H1 (cell line): Measurements from ENCODE around the gene OTOP3.

ENCODE experiments used
- FOSL1 ChIP-seq: IDR thresholded peaks from 2 replicates; pipeline ENCODE4 v1.6.1; 2011; ENCODE audit warnings: mild to moderate bottlenecking, low read depth, low read length, moderate library complexity; ENCODE audit not compliant: insufficient read depth
- GTF2F1 ChIP-seq: IDR thresholded peaks from 2 replicates; pipeline ENCODE4 v1.6.1; 2012; ENCODE audit warnings: low read depth, low read length, improper control_type of control experiment, borderline replicate concordance
- POLR2A ChIP-seq, 2 experiments: IDR thresholded peaks; 1 replicate in 1 of 2; 2 replicates in 1 of 2; pipeline ENCODE4 v1.6.1; 2011; ENCODE audit warnings: low read depth in 2 of 2, low read length in 2 of 2, mild to moderate bottlenecking in 2 of 2; ENCODE audit errors: control extremely low read depth in 1 of 2
- TF ChIP-seq, protein P1 (sequence below), 3 experiments: IDR thresholded peaks; 1 replicate in 2 of 3; 2 replicates in 1 of 3; pipeline versions ENCODE4 v1.5.1 to v1.6.1; 2011; ENCODE audit warnings: low read length in 3 of 3, mild to moderate bottlenecking in 3 of 3, inconsistent platforms in 2 of 3, low read depth in 1 of 3, moderate library complexity in 1 of 3; ENCODE audit not compliant: insufficient read depth in 1 of 3; ENCODE audit errors: control extremely low read depth in 1 of 3

DNA sequence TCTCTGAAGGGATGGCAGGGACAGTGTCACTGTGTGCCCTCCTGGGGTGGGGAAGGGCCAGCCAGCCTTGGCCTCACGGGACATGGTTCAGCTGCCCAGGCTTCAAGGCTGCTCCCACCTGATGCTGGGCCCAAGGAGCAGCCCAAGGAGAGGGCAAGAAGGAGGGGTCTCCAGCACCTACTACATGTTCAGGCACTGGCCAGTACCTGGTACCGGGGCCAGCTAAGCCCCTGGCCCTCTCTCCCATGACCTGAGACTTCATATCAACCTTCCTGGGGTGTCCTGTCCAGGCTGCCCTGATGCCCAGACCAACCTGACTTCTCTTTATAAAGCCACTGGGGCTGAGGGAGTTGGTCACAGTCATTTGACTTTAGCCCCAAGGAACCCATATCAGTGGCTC is 13.9 kb upstream of the OTOP3 start:
- no peak for TF ChIP-seq POLR2A (IDR thresholded peaks at IDR 0.05; ENCODE audit: control extremely low read depth in 1 of 2, low read depth in 2 of 2, low read length in 2 of 2)
- TF ChIP-seq, protein P1, sequence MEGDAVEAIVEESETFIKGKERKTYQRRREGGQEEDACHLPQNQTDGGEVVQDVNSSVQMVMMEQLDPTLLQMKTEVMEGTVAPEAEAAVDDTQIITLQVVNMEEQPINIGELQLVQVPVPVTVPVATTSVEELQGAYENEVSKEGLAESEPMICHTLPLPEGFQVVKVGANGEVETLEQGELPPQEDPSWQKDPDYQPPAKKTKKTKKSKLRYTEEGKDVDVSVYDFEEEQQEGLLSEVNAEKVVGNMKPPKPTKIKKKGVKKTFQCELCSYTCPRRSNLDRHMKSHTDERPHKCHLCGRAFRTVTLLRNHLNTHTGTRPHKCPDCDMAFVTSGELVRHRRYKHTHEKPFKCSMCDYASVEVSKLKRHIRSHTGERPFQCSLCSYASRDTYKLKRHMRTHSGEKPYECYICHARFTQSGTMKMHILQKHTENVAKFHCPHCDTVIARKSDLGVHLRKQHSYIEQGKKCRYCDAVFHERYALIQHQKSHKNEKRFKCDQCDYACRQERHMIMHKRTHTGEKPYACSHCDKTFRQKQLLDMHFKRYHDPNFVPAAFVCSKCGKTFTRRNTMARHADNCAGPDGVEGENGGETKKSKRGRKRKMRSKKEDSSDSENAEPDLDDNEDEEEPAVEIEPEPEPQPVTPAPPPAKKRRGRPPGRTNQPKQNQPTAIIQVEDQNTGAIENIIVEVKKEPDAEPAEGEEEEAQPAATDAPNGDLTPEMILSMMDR (IDR thresholded peaks at IDR 0.05; ENCODE audit: control extremely low read depth in 1 of 3, insufficient read depth in 1 of 3, low read depth in 1 of 3, low read length in 3 of 3): no peak
- TF ChIP-seq GTF2F1: no peak
- no peak for TF ChIP-seq FOSL1
